CD14-positive monocyte (primary cell): ENCODE results near the gene UCMA. TPM values are rescaled to one million over a fixed set of nuclear protein-coding genes. Genes with fewer than 3 reads are reported as not detected.

Experiments used
- DNase-seq, 3 donors: peaks; one replicate each; pipeline ENCODE4 v3.0.0-alpha.2; 2011 to 2022
- H2AFZ ChIP-seq: 2 replicates; pipeline ENCODE4 v1.6.0; 2012; ENCODE audit warnings: mild to moderate bottlenecking, low read depth, low read length, inconsistent platforms; ENCODE audit not compliant: insufficient read depth, poor library complexity, severe bottlenecking
- H3K27ac ChIP-seq, 2 donors: 1 replicate in 1 of 2; 2 replicates in 1 of 2; pipeline ENCODE4 v1.5.1; 2012 to 2013; ENCODE audit warnings: low read length in 2 of 2, control low read depth in 1 of 2, inconsistent platforms in 1 of 2, low read depth in 1 of 2, mild to moderate bottlenecking in 1 of 2
- H3K27me3 ChIP-seq, 2 donors: one replicate each; pipeline versions ENCODE4 v1.6.0 to v1.6.1; 2011 to 2013; ENCODE audit warnings: low read length in 2 of 2; ENCODE audit not compliant: control insufficient read depth in 2 of 2, insufficient read depth in 2 of 2
- H3K36me3 ChIP-seq, 2 donors: replicated peaks in 1 of 2; 1 replicate in 1 of 2; 2 replicates in 1 of 2; pipeline versions ENCODE4 v1.5.1 to v1.6.1; 2012 to 2013; ENCODE audit warnings: low read length in 2 of 2, control low read depth in 1 of 2, inconsistent platforms in 1 of 2, mild to moderate bottlenecking in 1 of 2; ENCODE audit not compliant: insufficient read depth in 2 of 2, control insufficient read depth in 1 of 2
- H3K4me1 ChIP-seq, 2 donors: 1 replicate in 1 of 2; 2 replicates in 1 of 2; pipeline versions ENCODE4 v1.5.1 to v1.6.1; 2012 to 2013; ENCODE audit warnings: low read length in 2 of 2, control low read depth in 1 of 2, inconsistent platforms in 1 of 2, mild to moderate bottlenecking in 1 of 2, moderate library complexity in 1 of 2; ENCODE audit not compliant: insufficient read depth in 2 of 2, control insufficient read depth in 1 of 2
- H3K4me2 ChIP-seq: replicated peaks from 2 replicates; pipeline ENCODE3; 2012; ENCODE audit warnings: low read length, moderate library complexity, mild to moderate bottlenecking; ENCODE audit not compliant: poor library complexity, severe bottlenecking; ENCODE audit errors: extremely low read depth
- H3K4me3 ChIP-seq, 3 experiments: fragments of 200-600 bp in 1 of 3; sonication (generic) in 1 of 3; replicated peaks in 1 of 3; 1 replicate in 2 of 3; 2 replicates in 1 of 3; pipeline ENCODE4 v1.5.1; 2011 to 2013; ENCODE audit warnings: low read length in 3 of 3, mild to moderate bottlenecking in 3 of 3, control low read depth in 2 of 3, low read depth in 2 of 3, inconsistent platforms in 1 of 3, moderate library complexity in 1 of 3
- H3K79me2 ChIP-seq: 2 replicates; pipeline ENCODE4 v1.6.0; 2012; ENCODE audit warnings: mild to moderate bottlenecking, control low read depth, inconsistent platforms, low read length, moderate library complexity; ENCODE audit not compliant: insufficient read depth
- H3K9ac ChIP-seq: 2 replicates; pipeline ENCODE4 v1.6.0; 2017; ENCODE audit warnings: low read length, mild to moderate bottlenecking; ENCODE audit not compliant: insufficient read depth, poor library complexity, severe bottlenecking
- H3K9me3 ChIP-seq, 2 donors: replicated peaks in 1 of 2; 1 replicate in 1 of 2; 2 replicates in 1 of 2; pipeline versions ENCODE4 v1.5.1 to v1.6.1; 2012 to 2013; ENCODE audit warnings: low read length in 2 of 2, control low read depth in 1 of 2; ENCODE audit not compliant: control insufficient read depth in 1 of 2, insufficient read depth in 1 of 2
- H4K20me1 ChIP-seq: 2 replicates; pipeline ENCODE4 v1.6.0; 2012; ENCODE audit warnings: mild to moderate bottlenecking, low read length, control low read depth, moderate library complexity; ENCODE audit not compliant: insufficient read depth
- H3K27ac Mint-ChIP-seq, 7 donors: one replicate each; pipeline ENCODE4 v1.8.0; 2020; ENCODE audit warnings: mild to moderate bottlenecking in 7 of 7, mixed read lengths in 7 of 7, moderate library complexity in 6 of 7, inconsistent platforms in 2 of 7
- H3K27me3 Mint-ChIP-seq, 3 donors: one replicate each; pipeline ENCODE4 v1.8.0; 2021 to 2022; ENCODE audit warnings: low read depth in 3 of 3, mild to moderate bottlenecking in 3 of 3, mixed read lengths in 3 of 3, moderate library complexity in 3 of 3, inconsistent platforms in 1 of 3
- H3K36me3 Mint-ChIP-seq, 2 donors: one replicate each; pipeline ENCODE4 v1.8.0; 2020; ENCODE audit warnings: mixed read lengths in 2 of 2, inconsistent platforms in 1 of 2, mild to moderate bottlenecking in 1 of 2
- H3K4me1 Mint-ChIP-seq: one replicate; pipeline ENCODE4 v1.8.0; 2020; ENCODE audit warnings: mild to moderate bottlenecking, mixed read lengths
- H3K4me3 Mint-ChIP-seq, 2 donors: one replicate each; pipeline ENCODE4 v1.8.0; 2020; ENCODE audit warnings: mild to moderate bottlenecking in 2 of 2, mixed read lengths in 2 of 2, moderate library complexity in 1 of 2
- H3K9me3 Mint-ChIP-seq, 7 donors: one replicate each; pipeline ENCODE4 v1.8.0; 2020 to 2022; ENCODE audit warnings: mixed read lengths in 7 of 7, mild to moderate bottlenecking in 6 of 7, moderate library complexity in 6 of 7, inconsistent platforms in 2 of 7
- CTCF ChIP-seq: fragments of 200-600 bp; IDR thresholded peaks from one replicate; pipeline ENCODE4 v1.8.0; 2022; ENCODE audit warnings: antibody characterized with exemption, mild to moderate bottlenecking
- WGBS: methylation state at CpG from one replicate; pipeline ENCODE4 v1.1.5; 2013; ENCODE audit warnings: missing lambda C conversion rate; ENCODE audit not compliant: insufficient coverage; 5-methylcytosine and 5-hydroxymethylcytosine counted together
- intact Hi-C, 2 donors: fragments of 100-400 bp; cut with micrococcal nuclease; formaldehyde crosslinking; loops; one replicate each; pipeline versions ENCODE4 v1.15.0 to v1.15.1; 2023
- polyA plus RNA-seq, 3 donors: library from polyadenylated mRNA; depleted of rRNA in 1 of 3; unstranded in 2 of 3; stranded (reverse) in 1 of 3; fragments of 300-500 nt in 2 of 3; fragments of >200 nt in 1 of 3; fragmentation: Illumina TruSeq in 2 of 3; gene quantifications; 1 replicate in 2 of 3; 2 replicates in 1 of 3; pipeline ENCODE4 v1.2.3, GENCODE V29; 2012 to 2021

The UCMA gene
- polyA plus RNA-seq, 3 donors, result not detected

- Mint-ChIP-seq H3K27ac (no peak overlapping the region), H3K27me3 (peaks cover 0 to 1% (median 1%) of the 10 kb centered on the region in 3 donors), H3K4me3 (no peak overlapping the region), H3K36me3 (no peaks in the 10 kb centered on the region), H3K4me1 (no peaks in the 10 kb centered on the region), H3K9me3 (peaks cover 0 to 7% (median 1%) of the 10 kb centered on the region in 7 donors)
- TF ChIP-seq CTCF, result no peak
- Histone ChIP-seq H3K36me3 (no peaks in the 10 kb centered on the region), H3K4me1 (no peaks in the 10 kb centered on the region), H2AFZ (no peak overlapping the region), H3K9ac (no peak overlapping the region), H3K27me3 (no peaks in the 10 kb centered on the region), H3K27ac (no peak overlapping the region), H3K79me2 (no peaks in the 10 kb centered on the region), H3K4me2 (no peak overlapping the region), H4K20me1 (no peaks in the 10 kb centered on the region), H3K9me3 (no peaks in the 10 kb centered on the region), H3K4me3 (no peak overlapping the region)
- intact Hi-C loops, result no loop called here
- 78% methylated on average over 8 of the region's 12 CpGs for WGBS
- no peak for DNase-seq
These were observed 14.2 kb downstream of the UCMA start for GRCh38 chr10:13219685-13220670.

- no peak overlapping the region for H3K27ac Mint-ChIP-seq
- Histone ChIP-seq H3K9ac (no peak overlapping the region), H3K79me2 (no peaks in the 10 kb centered on the region), H4K20me1 (no peaks in the 10 kb centered on the region), H3K27me3 (no peaks in the 10 kb centered on the region), H3K9me3 (no peaks in the 10 kb centered on the region), H3K4me2 (no peak overlapping the region), H3K4me1 (no peaks in the 10 kb centered on the region), H2AFZ (no peak overlapping the region), H3K27ac (no peak overlapping the region), H3K4me3 (no peak overlapping the region), H3K36me3 (no peaks in the 10 kb centered on the region)
- H3K9me3 Mint-ChIP-seq, result peaks cover 0 to 7% (median 1%) of the 10 kb centered on the region in 7 donors
- TF ChIP-seq CTCF, result no peak
- peaks cover 0 to 1% (median 1%) of the 10 kb centered on the region in 3 donors for H3K27me3 Mint-ChIP-seq
- WGBS, result no CpG with 5 or more reads among the region's 4 CpGs
- H3K4me1 Mint-ChIP-seq, result no peaks in the 10 kb centered on the region
- H3K4me3 Mint-ChIP-seq, result no peak overlapping the region
- DNase-seq, result no peak
- no peaks in the 10 kb centered on the region for H3K36me3 Mint-ChIP-seq
- intact Hi-C loops, result no loop called here
These were observed 15.3 kb downstream of the UCMA start for GRCh38 chr10:13218878-13219277.
